NCI-H2227 treated with DMSO at 0.1 percent for 48 hours (cell line): ENCODE results near the gene PRKCE.

Experiments used
- DNase-seq: peaks from one replicate; lab custom pipeline; 2025; lab: John Stamatoyannopoulos, UW

The PRKCE gene

GRCh38 chr2:46016091-46016490, 364.6 kb downstream of the PRKCE start:
- DNase-seq: no peak

- DNase-seq: no peak
These were observed 367.5 kb downstream of the PRKCE start for GRCh38 chr2:46018773-46019591.

- DNase-seq: no peak
These were observed 368.9 kb downstream of the PRKCE start for GRCh38 chr2:46020416-46020815.

- DNase-seq: no peak
These were observed 371.8 kb downstream of the PRKCE start for GRCh38 chr2:46023165-46023854.

- DNase-seq: no peak
These were observed 372.8 kb downstream of the PRKCE start for GRCh38 chr2:46024146-46024779.

- no peak for DNase-seq
These were observed 373.6 kb downstream of the PRKCE start for GRCh38 chr2:46025081-46025480.

GRCh38 chr2:46025676-46026075, 374.2 kb downstream of the PRKCE start:
- no peak for DNase-seq

GRCh38 chr2:46026431-46026830, 375.0 kb downstream of the PRKCE start:
- DNase-seq: no peak

GRCh38 chr2:46029332-46029811, 377.9 kb downstream of the PRKCE start:
- no peak for DNase-seq

- DNase-seq: no peak
These were observed 378.9 kb downstream of the PRKCE start for GRCh38 chr2:46030330-46030729.

- no peak for DNase-seq
These were observed 380.8 kb downstream of the PRKCE start for GRCh38 chr2:46032161-46032813.

GRCh38 chr2:46032996-46033395, 381.5 kb downstream of the PRKCE start:
- no peak for DNase-seq

GRCh38 chr2:46034535-46034934, 383.1 kb downstream of the PRKCE start:
- DNase-seq: no peak

GRCh38 chr2:46036929-46037328, 385.5 kb downstream of the PRKCE start:
- no peak for DNase-seq

GRCh38 chr2:46039543-46040303, 388.2 kb downstream of the PRKCE start:
- DNase-seq: no peak

GRCh38 chr2:46040563-46041155, 389.2 kb downstream of the PRKCE start:
- DNase-seq: no peak

- DNase-seq: no peak
These were observed 390.0 kb downstream of the PRKCE start for GRCh38 chr2:46041434-46041833.

GRCh38 chr2:46042207-46042637, 390.7 kb downstream of the PRKCE start:
- DNase-seq: no peak

- no peak for DNase-seq
These were observed 391.2 kb downstream of the PRKCE start for GRCh38 chr2:46042711-46043110.

GRCh38 chr2:46045888-46046287, 394.4 kb downstream of the PRKCE start:
- no peak for DNase-seq

GRCh38 chr2:46047290-46047689, 395.8 kb downstream of the PRKCE start:
- no peak for DNase-seq
